ENCODE measurements around the gene AMFR. TPM values are rescaled to one million over a fixed set of nuclear protein-coding genes. Genes with fewer than 3 reads are reported as not detected.

AMFR gene
- total and polyA plus RNA-seq, 10 of the 15 experiments (the other 5 are each of a cell fraction or from before 2014, with no cell fraction given), result 8.2 to 67.6 (median 28.1) TPM

GRCh38 chr16:56450275-56450985 lies 25.1 kb upstream of the AMFR start (continued):
- TF ChIP-seq CUX1 (IDR thresholded peaks at IDR 0.05; ENCODE audit: insufficient replicate concordance, low read depth, low read length) (no peak), NBN (IDR thresholded peaks at IDR 0.05) (no peak), E2F8 (IDR thresholded peaks at IDR 0.05; ENCODE audit: low read depth, partially characterized antibody) (no peak)

All from GM12878 (cell line).